Measurements from ENCODE around the gene PTPN7.

DNA sequence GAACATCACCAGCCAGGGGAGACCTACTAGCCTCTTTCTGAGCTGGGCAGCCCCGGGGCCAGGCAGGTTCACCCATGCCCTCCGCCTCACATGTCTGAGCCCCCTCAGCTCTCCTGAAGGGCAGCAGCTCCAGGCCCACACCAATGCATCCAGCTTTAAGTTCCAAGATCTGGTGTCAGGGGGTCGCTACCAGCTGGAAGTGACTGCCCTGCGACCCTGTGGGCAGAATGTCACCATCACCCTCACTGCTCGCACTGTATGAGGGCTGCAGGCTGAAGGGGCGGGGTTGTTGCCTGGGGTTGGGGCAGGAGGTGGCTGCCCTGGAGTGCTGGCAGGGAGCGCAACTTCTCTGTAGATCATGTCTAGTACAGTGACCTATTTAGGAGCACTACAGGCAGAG lies 8.5 kb upstream of the PTPN7 start:
- TF ChIP-seq CTCF (IDR thresholded peaks at IDR 0.05) (no peak), POLR2AphosphoS5 (IDR thresholded peaks at IDR 0.05) (no peak)

Measured in gastroesophageal sphincter (tissue), 3 donors.